Activated T-cell treated with anti-CD3 and anti-CD28 coated beads, Interleukin-2, amount 50 U/mL, for 1 hour (primary cell): ENCODE measurements around the gene OR51B2.

Experiments used
- DNase-seq: peaks from one replicate; pipeline ENCODE4 v3.0.0-alpha.2; 2020

OR51B2 gene

GRCh38 chr11:5281596-5281995 is 42.5 kb downstream of the OR51B2 start:
- no peak for DNase-seq

GRCh38 chr11:5280582-5281102 is 43.5 kb downstream of the OR51B2 start:
- no peak for DNase-seq

- no peak for DNase-seq
Observed at GRCh38 chr11:5279471-5280090, 44.5 kb downstream of the OR51B2 start.

GRCh38 chr11:5277807-5278382 is 46.2 kb downstream of the OR51B2 start:
- DNase-seq, result no peak

- DNase-seq, result no peak
Observed at GRCh38 chr11:5276697-5277096, 47.4 kb downstream of the OR51B2 start.

- DNase-seq, result no peak
Observed at GRCh38 chr11:5275369-5276110, 48.6 kb downstream of the OR51B2 start.

GRCh38 chr11:5274395-5274794 is 49.7 kb downstream of the OR51B2 start:
- no peak for DNase-seq
